ENCODE measurements around the gene DCLK1.

Gene DCLK1

GRCh38 chr13:35884211-35884760, 246.9 kb downstream of the DCLK1 start:
- ChIA-PET CTCF (interaction anchor here (0.6 kb wide), 1 partner anchor 592 kb away, joined by 3 read pairs; no protein-coding TSS in a partner anchor), POLR2A (ENCODE audit: low non-redundant PET) (no interaction called here)
- H3K27ac ChIP-seq = no peak overlapping the region
- no peak for TF ChIP-seq CTCF (conservative IDR thresholded peaks at IDR 0.05; ENCODE audit: low read depth)
- DNase-seq (ENCODE audit: low spot score) = no peak

- no peak for DNase-seq (ENCODE audit: low spot score)
- TF ChIP-seq CTCF (conservative IDR thresholded peaks at IDR 0.05; ENCODE audit: low read depth) = no peak
- no peak overlapping the region for H3K27ac ChIP-seq
- ChIA-PET POLR2A (ENCODE audit: low non-redundant PET) (no interaction called here), CTCF (no interaction called here)
Observed at GRCh38 chr13:35882722-35883497, 248.3 kb downstream of the DCLK1 start.

GRCh38 chr13:35881360-35881759, 249.8 kb downstream of the DCLK1 start:
- DNase-seq (ENCODE audit: low spot score) = no peak
- POLR2A ChIA-PET (ENCODE audit: low non-redundant PET) = no interaction called here
- no peak for TF ChIP-seq CTCF (conservative IDR thresholded peaks at IDR 0.05; ENCODE audit: low read depth)
- H3K27ac ChIP-seq = no peak overlapping the region
- CTCF ChIA-PET = no interaction called here

- no peak for DNase-seq (ENCODE audit: low spot score)
- TF ChIP-seq CTCF (conservative IDR thresholded peaks at IDR 0.05; ENCODE audit: low read depth) = no peak
- no peak overlapping the region for H3K27ac ChIP-seq
- ChIA-PET CTCF (interaction anchor here (0.6 kb wide), 1 partner anchor 40 kb away, joined by 4 read pairs; no protein-coding TSS in a partner anchor), POLR2A (ENCODE audit: low non-redundant PET) (no interaction called here)
Observed at GRCh38 chr13:35879111-35879510, 252.1 kb downstream of the DCLK1 start.

- CTCF ChIA-PET = no interaction called here
Observed at GRCh38 chr13:35876601-35877000, 254.6 kb downstream of the DCLK1 start.

GRCh38 chr13:35874704-35875103, 256.5 kb downstream of the DCLK1 start:
- CTCF ChIA-PET = no interaction called here
- TF ChIP-seq CTCF (conservative IDR thresholded peaks at IDR 0.05; ENCODE audit: low read depth) = no peak
- POLR2A ChIA-PET (ENCODE audit: low non-redundant PET) = no interaction called here
- DNase-seq (ENCODE audit: low spot score) = no peak
- H3K27ac ChIP-seq = no peak overlapping the region

More at GRCh38 chr13:35876601-35877000, 254.6 kb downstream of the DCLK1 start:
- no peak for DNase-seq (ENCODE audit: low spot score)
- H3K27ac ChIP-seq = no peak overlapping the region
- POLR2A ChIA-PET (ENCODE audit: low non-redundant PET) = no interaction called here
- no peak for TF ChIP-seq CTCF (conservative IDR thresholded peaks at IDR 0.05; ENCODE audit: low read depth)

Measured in RWPE1 (cell line).